ENCODE measurements around the gene FGFR3.

GRCh38 chr4:1806223-1806564, 13.1 kb downstream of the FGFR3 start:
- TF ChIP-seq POLR2A (IDR thresholded peaks at IDR 0.05) (no peak), CTCF (IDR thresholded peaks at IDR 0.05) (no peak)
